ENCODE results near the gene COL18A1.
"Not testable (repeated sequence)": the region's sequence is repeated elsewhere in the genome, so short reads cannot be mapped to it uniquely, and the experiment has no call there.

COL18A1 gene

GRCh38 chr21:45519182-45519581, 114.2 kb downstream of the COL18A1 start:
- no peak for DNase-seq (ENCODE audit: low spot score)

GRCh38 chr21:45521241-45521640, 116.3 kb downstream of the COL18A1 start:
- DNase-seq (ENCODE audit: low spot score), result no peak

DNA sequence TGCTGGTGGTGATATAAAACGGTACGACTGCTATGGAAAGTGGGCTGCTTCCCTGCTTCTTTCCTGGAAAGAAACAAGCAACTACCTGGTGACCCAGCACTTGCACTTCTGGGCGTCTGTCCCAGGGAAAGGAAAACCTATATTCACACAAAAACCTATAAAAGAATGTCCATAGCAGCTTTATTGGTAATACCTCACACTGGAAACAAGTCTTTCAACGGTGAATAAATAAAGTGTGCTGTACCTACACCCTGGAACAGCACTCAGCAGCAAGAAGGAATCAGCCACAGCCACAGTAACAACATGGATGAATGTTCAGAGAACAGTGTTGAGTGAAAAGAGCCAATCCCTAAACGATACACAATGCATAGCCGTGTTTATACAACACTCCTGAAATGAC, 117.4 kb downstream of the COL18A1 start:
- no peak for DNase-seq (ENCODE audit: low spot score)

DNA sequence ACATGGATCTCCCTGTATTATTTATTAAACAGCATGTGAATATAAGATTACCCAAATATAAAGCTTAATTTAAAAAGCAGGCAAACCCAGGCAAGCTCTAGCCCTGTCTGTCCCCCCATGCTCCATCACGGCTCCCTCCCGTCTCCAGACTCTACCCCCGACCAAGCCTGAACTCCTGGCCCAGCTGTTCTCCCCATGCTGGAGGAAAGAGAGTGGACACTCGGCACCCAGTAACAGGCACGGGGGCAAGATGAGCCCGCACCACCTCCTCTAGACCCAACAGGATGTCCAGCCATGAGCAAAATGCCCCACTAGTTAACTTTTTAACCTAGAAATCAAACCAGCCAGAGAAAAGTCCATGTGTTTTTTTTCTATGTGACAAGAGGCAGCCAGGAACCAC, 118.0 kb downstream of the COL18A1 start:
- DNase-seq (ENCODE audit: low spot score), result no peak

GRCh38 chr21:45523411-45524101, 118.6 kb downstream of the COL18A1 start:
- DNase-seq (ENCODE audit: low spot score), result no peak

DNA sequence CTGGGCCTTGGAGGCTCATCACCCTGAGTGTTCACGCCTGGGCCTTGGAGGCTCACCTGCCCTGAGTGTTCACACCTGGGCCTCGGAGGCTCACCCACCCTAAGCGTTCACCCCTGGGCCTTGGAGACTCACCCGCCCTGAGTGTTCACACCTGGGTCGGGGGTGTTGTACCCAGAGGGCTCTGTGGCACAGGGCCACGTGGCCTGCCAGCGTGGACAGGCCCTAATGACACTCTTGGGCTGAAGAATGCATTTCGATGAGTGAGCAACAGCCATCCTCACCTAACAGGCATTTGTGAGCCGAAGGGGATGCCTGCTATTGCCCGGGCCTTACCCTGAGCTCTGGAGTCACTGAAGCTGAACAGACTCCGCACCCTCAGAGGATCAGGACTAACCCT, 119.8 kb downstream of the COL18A1 start:
- no peak for DNase-seq (ENCODE audit: low spot score)

- no peak for DNase-seq (ENCODE audit: low spot score)
Measured at GRCh38 chr21:45525153-45525909, 120.4 kb downstream of the COL18A1 start.

- no peak for DNase-seq (ENCODE audit: low spot score)
Measured at GRCh38 chr21:45525910-45526306, 120.9 kb downstream of the COL18A1 start.

DNA sequence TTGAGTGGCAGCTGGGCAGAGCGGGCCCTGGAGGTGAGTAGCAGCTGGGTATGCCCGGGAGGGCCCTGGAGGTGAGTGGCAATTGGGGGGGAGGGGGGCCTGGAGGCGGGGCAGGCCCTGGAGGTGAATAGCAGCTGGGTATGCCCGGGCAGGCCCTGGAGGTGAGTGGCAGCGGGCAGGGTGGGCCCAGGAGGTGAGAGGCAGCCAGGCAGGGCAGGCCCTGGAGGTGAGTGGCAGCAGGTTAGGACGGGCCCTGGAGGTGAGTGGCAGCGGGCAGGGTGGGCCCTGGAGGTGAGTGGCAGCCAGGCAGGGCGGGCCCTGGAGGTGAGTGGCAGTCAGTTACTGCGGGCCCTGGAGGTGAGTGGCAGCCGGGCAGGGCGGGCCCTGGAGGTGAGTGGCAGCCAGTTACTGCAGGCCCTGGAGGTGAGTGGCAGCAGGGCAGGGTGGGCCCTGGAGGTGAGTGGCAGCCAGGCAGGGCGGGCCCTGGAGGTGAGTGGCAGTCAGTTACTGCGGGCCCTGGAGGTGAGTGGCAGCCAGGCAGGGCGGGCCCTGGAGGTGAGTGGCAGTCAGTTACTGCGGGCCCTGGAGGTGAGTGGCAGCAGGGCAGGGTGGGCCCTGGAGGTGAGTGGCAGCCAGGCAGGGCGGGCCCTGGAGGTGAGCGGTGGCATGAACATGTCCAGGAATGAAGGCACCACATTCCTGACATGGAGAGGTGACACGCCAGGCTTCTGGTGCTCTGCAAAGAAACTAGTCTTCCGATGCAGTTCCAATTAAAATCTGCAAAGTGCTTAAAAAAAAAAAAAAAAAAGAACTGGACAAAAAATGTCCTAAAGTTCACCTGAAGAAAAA, 122.4 kb downstream of the COL18A1 start:
- DNase-seq (ENCODE audit: low spot score), result not testable (repeated sequence)

GRCh38 chr21:45528028-45528705, 123.2 kb downstream of the COL18A1 start:
- DNase-seq (ENCODE audit: low spot score), result no peak

DNA sequence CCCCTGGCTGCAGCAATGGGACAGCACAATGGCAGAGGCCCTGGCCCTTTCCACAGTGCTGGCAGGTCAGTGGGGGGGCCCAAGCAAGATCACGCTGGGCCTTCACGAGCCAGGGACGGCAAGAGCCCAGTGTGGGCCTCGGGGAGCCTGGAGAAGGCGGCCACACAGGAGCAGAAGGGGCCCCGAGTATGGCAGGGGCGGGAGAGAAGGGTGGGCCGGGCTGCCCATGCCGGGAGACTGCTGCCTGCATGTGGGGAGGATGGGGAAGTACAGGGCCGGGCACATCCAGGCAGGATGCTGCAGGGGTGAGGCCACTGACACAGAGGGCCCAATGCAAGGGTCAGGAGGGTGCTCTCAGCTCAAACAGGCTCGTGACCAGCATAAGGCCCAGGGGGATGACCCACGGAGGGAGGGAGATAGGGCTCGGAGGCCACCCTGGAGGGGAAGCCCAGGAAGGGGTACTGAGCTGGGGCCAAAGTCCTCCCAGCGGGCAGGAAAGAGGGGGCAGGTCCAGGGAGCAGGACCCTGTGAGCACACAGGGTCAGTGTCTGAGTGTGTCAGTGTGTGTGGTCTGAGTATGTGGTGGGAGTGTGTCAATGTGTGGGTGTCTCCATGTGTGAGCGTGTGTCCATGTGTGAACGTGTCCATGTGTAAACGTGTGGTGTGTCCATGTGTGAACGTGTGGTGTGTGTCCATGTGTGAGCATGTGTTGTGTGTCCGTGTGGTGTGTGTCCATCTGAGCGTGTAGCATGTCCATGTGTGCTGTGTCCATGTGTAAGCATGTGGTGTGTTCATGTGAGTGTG, 124.2 kb downstream of the COL18A1 start:
- DNase-seq (ENCODE audit: low spot score), result no peak

- no peak for DNase-seq (ENCODE audit: low spot score)
Measured at GRCh38 chr21:45529785-45530422, 124.9 kb downstream of the COL18A1 start.

GRCh38 chr21:45530423-45531113, 125.6 kb downstream of the COL18A1 start:
- no peak for DNase-seq (ENCODE audit: low spot score)

- DNase-seq (ENCODE audit: low spot score), result not testable (repeated sequence)
Measured at GRCh38 chr21:45531114-45531392, 126.1 kb downstream of the COL18A1 start.

DNA sequence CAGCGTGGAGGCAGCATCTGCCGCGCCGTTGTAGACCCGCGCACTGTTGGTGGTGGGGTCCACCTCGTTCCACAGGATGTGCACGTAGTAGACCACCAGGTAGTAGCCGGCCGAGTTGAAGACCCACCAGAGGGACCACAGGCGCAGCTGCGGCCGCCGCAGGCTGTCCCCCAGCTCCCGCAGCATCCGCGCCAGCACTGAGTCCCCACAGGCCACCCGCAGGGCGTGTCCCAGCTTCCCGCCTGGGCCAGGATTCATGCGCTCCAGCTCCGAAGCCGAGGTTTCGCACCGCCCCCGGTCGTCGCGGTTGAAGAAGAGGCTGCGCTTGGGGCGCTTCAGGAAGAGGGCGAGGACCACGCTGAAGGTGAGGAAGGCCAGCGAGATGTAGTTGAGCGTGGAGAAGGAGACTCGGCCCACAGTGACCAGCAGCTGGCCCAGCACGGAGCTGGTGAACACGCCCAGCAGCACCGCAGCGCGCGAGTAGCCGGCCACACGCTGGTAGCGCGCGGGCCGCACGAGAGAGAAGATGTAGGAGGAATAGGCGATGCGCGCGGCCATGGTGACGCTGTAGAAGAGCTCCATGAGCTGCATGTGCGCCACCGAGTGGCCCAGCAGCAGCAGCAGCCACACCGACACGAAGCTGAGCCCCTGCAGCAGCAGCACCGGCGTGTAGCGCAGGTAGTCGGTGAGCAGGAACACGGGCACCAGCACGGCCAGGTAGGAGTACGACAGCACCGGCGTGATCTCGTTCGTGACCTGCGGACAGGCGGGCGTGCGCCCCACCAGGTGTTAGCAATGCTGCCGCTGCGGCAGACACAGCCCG, 126.6 kb downstream of the COL18A1 start:
- DNase-seq (ENCODE audit: low spot score), result no peak

GRCh38 chr21:45532826-45533360, 127.9 kb downstream of the COL18A1 start:
- no peak for DNase-seq (ENCODE audit: low spot score)

DNA sequence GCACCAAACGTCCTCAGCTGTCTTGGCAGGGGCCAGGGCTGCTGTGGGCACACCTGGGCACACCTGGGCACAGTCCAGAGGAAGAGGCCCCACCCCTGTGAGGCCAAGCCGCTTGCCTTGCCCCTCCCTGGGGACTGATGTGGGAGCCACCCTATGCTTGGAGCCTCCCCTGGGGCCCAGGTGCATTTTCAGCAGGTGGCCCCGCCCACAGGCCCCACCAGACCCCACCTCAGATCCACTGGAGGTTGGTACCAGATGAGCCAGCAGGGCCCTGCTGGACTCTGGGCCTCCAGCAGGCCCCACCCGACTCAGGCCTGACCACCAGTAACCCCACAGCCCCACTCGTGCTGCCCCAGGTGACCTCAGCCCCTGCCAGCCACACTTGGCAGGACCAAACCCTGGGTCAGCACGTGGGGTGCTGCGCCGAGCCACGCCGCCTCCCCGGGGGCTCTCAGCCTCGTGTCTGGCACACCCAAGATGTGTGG, 128.4 kb downstream of the COL18A1 start:
- no peak for DNase-seq (ENCODE audit: low spot score)

- DNase-seq (ENCODE audit: low spot score), result no peak
Measured at GRCh38 chr21:45533846-45534635, 129.1 kb downstream of the COL18A1 start.
